GM12873 (cell line): ENCODE measurements around the gene CKAP5.

Experiments
- CTCF ChIP-seq: IDR thresholded peaks from 2 replicates; pipeline ENCODE4 v1.5.1; 2012; ENCODE audit warnings: low read depth, mild to moderate bottlenecking, moderate library complexity, low read length, control low read depth; ENCODE audit not compliant: insufficient read depth; ENCODE audit errors: missing control alignments

CKAP5 gene

DNA sequence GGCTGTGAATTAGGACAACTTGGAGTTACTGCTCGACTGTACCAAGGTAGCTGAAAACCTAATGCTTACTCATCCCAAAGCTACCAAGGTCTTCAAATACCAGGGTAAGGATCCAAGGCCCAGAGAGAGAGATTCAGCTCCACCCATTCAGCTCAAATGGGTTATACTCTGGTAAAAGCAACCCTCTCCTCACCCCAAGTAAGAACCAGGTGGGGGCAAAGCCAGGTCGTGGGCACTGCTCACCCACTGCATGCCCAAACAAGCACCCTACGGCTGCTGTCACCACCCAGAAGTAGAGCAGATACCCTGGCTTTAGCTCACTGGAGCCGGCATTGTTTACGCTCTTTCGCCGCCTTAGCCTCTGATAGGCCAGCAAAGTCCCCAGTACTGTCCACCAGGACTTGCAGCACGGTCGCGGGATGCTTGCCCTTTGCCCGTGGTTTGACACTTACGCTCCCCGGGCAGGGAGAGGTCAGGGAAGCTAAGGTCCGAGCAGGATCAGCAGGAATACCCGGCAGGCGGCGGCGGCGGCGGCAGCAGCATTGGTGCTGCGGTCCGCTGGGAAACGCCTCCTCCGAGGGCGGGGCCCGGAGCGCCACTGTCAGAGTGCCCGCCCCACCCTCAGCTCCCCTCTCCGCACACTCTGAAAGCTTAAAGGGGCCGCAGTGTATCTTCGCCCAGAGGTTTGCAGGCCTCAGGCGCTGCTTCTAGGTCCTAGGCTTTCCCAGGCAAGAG, 19.6 kb downstream of the CKAP5 start:
- TF ChIP-seq CTCF = no peak

DNA sequence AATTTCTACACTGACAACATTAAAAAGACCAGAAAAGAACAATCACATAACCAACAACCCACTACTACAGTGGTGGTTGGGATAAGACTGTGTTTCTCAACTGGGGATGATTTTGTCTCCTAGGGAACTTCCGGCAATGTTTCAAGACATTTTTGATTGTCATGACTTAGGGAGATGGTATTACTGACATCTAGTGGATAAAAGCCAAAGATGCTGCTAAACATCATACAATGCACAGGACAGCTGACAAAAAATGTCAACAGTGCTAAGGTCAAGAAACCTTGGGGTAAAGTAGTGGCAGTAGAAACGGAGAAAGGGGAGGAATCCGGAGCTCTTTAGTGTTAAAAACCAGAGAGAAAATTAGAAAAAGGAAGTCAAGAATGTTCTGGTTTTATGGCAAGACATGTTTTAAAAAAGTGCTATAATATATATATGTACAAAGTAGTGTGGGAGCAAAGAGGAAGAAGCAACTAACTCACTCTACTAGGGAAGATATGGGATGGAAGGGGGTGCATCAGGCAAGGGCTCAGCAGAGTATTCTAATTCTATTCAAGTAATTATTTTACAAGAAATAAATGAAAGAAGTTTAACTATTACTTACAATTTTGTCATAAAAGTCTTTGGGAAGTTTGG, 37.2 kb downstream of the CKAP5 start:
- peak; percentile 45 for TF ChIP-seq CTCF

- TF ChIP-seq CTCF = no peak
These were observed 44.2 kb downstream of the CKAP5 start for GRCh38 chr11:46801694-46802470.

DNA sequence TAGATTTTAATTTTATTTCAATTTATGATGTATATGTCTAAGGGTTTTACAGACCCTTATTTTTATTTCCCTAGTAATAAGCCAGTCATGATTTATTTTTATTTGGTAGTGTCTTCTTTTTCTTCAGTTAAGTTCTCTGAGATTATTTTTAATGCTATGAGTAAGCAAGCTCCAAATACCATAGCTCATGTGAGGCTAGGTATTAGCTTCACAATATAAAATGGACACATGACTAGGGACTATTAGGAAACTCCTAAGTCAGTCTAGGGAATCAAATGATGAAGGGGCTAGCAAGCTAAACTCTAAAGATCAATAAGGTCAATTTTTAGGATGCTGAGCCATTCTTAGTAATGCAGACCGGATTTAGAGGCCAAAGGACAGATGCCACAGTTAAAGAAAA, 45.9 kb downstream of the CKAP5 start:
- TF ChIP-seq CTCF = no peak

- TF ChIP-seq CTCF = no peak
These were observed 67.7 kb downstream of the CKAP5 start for GRCh38 chr11:46778416-46778815.

DNA sequence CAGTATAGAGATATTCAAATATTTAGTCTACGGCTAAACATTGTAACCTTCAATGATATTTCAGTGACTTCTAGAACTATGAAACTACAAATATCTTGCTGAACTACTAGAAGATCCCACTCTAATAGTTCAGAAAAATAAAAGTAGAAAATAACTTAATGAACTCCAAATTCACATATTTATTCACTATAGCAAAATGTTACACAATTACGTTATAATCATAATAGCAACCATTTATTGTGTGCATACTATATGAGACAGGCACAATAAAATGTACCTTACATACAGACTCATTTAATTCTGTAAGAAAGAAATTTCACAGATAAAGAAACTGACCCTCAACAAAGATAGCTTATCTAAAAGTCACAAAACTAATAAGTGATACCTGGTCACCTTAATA, 69.2 kb downstream of the CKAP5 start:
- no peak for TF ChIP-seq CTCF

DNA sequence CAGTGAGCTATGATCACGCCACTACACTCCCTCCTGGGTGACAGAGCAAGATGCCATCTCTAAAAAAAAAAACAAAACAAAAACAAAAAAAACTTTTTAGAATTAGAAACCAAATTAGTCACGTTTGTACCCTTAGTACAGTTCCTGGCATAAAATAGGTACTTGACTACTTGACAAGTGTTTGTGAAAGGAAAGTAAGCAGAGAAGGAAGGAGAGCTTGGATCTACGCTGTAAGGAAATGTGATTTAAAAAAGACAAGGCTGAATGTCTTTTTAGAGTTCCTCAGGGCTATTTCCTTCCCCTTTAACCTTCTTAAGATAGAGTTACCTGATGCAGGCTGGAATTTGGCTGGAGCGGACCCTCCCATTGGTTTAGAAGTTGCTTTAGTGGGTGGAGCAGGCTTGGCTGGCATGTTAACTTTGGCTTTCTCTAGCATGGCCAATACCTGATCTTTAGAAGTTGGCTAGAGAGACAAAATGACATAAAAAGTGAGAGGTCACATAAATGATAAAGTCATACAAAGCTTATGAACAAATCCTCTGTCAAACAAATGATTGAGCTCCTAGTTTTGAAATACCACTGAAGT, 76.4 kb downstream of the CKAP5 start:
- TF ChIP-seq CTCF = no peak
